ENCODE measurements around the gene ASCC1.
"Not testable (repeated sequence)": the region's sequence is repeated elsewhere in the genome, so short reads cannot be mapped to it uniquely, and the experiment has no call there.

The ASCC1 gene

DNA sequence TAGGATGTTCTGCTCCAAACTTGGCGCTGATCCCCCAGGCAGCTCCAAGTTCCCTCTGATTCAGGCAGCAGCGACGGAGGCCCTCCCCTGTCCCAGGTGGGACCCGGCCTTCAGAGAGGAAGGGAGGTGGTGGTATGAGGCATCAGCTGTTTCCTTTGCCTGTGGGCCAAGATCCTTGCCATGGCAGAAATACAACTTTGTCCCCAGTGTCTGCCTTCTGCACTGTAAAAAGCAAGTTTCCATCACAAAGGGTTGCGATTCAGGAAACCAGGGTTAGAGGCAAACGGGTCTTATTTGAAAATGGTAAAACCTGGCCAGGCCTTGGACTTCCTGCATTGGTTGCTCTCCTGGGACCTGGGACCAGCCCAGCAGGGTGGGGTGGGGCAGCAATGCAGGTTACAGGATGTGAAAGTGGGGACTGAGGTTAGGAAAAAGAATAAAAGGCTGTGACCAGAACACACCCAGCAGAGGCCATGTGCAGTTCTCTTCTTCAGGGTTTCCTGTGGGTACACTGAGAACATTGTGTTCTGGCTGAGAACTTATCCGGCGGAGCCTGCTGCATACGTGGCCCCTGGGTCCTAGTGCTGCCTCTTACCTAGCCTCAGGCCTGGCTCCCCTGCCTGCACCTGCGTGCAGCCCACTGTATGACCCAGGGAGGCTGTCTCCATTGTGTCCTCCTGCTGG lies 32.5 kb upstream of the ASCC1 start:
- DNase-seq (ENCODE audit: low spot score): no peak

- no peak for DNase-seq (ENCODE audit: low spot score)
These were observed 30.0 kb upstream of the ASCC1 start for GRCh38 chr10:72245949-72246525.

- no peak for DNase-seq (ENCODE audit: low spot score)
These were observed 28.5 kb upstream of the ASCC1 start for GRCh38 chr10:72244573-72245038.

DNA sequence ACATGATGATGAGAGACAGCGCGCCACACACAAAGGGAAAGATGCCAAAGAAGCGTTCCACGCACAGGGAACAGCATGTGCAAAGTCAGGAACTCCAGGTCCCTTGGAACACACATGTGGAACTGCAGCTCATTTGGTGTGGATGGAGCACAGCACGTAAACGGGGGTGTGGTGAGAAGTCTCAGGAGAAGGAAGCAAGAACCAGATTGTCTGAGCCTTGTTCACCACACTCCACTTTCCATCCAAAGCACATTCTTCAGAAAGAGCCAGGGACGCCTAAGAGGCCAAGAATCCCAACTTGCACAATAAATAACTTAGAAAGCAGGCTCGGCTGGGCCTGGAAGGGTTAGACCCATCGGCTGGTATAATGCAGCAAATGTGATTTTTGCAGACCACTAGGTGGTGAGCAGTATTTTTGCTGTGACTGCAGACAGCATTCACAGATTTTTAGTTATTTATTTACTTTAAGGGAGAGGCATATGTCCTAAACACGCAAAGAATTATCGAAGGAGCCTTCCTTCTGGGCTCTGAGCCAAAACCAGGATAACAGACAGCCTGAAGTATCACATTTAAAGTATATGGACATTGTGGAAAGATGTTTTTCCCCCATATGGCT lies 27.9 kb upstream of the ASCC1 start:
- DNase-seq (ENCODE audit: low spot score): peak; percentile 23

DNA sequence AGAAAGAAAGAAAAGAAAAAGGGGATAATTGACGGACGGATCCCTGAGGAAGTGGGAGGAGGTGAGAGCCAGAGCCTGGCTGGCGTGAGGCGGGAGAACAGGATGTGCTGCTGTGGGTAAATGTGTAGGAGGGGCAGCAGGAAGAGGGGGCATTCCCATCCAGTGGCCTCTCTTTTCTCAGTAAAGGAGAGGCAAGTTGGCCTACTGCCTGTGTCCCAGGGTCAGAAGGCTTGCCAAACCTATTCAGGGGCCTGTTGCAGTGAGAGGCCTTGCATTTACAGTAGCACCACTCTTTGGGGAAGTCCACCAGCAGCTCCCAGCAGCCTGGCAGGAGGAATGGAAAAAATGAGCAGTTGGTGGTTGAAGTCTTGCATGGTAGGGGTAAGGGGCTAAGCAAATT lies 26.6 kb upstream of the ASCC1 start:
- no peak for DNase-seq (ENCODE audit: low spot score)

- no peak for DNase-seq (ENCODE audit: low spot score)
These were observed 25.7 kb upstream of the ASCC1 start for GRCh38 chr10:72241691-72242252.

DNA sequence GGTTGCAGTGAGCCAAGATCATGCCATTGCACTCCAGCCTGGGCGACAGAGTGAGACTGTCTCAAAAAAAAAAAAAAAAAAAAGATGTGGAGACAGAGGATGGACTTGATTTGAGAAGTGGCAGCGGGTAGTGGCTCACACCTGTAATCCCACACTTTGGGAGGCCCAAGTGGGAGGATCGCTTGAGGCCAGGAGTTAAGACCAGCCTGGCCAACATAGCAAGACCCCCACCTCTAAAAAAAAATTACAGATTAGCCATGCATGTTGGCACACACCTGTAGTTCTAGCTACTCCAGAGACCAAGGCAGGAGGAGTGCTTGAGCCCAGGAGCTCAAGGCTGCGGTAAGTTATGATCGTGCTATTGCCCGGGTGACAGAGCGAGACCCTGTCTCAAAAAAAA lies 24.3 kb upstream of the ASCC1 start:
- DNase-seq (ENCODE audit: low spot score): no peak

DNA sequence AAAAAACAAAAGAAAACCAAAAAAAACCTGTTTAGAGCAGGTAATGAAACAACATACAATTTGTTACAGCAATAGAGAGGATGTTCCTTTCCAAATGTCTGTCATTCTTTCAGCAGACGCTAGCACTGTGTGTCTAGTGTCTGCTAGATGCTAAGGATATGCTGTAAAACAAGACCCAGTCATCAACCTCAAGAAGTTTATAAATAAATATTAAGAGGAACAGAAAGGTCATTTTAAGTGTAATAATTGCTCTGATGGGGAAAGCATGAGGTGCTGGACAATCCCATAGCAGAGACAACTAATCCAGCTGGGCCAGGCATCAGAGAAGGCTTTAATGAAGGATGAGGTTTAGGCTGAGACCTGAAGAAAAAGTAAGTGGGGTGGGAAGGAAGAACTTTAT lies 23.3 kb upstream of the ASCC1 start:
- no peak for DNase-seq (ENCODE audit: low spot score)

DNA sequence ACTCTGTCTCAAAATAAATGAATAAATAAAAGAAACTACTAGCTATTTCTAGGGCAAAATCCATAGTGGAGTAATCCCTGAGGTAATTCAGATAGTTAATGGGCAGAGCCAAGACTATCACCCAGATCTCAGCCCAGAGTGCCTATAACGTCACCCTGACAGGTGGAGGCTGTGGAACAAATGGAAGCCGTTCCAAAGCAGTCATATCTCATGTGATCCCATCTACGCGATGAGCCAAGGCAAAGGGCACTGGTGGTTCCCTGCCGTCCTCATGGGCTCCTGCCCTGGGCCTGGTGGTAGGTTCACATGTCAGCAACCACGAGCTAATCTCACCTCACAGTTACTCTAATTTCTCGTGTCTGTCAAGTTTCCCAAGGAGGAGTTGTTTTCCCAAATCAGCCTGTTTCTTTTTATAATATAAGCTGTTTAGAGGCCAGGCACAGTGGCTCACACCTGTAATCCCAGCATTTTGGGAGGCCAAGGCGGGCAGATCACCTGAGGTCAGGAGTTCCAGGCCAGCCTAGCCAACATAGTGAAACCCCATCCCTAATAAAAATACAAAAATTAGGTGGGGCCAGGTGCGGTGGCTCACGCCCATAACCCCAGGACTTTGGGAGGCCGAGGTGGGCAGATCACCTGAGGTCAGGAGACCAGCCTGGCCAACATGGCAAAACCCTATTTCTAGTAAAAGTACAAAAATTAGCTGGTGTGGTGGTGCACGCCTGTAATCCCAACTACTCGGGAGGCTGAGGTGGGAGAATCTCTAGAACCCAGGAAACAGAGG lies 22.5 kb upstream of the ASCC1 start:
- no peak for DNase-seq (ENCODE audit: low spot score)

DNA sequence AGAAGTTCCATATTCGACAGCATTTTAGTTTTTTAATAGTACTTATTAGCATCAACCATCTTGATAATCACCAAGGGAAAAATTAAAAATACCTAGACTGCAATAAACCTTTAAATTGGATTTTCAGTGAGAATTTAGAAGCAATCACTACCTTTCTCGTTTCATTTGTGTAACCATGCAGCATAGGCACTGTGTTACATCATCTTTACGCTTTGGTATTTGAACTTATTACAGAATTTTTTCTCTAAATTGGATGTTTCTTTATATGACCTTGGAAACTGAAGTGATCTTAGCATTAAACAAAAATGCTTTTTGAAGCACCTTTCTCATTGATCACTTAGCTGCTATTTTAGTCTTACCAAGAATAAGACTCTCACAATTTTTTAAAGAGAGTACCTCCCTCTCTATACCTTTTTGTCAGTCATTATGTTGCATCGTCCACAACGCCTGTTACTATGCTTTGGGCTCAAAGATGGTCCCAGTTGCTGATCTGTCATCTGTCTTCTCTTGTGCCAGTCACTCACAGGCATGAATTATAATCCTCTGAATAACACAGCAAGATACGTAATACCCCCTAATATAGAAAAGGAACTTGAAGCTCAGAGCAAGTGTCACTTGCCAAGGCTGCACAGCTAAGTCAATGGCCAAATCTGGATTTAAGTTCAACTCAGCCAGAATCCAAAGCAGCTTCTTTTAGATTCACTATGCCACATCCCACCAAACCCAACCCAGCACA lies 19.6 kb upstream of the ASCC1 start:
- DNase-seq (ENCODE audit: low spot score): no peak

- DNase-seq (ENCODE audit: low spot score): no peak
These were observed 18.6 kb upstream of the ASCC1 start for GRCh38 chr10:72234560-72235095.

GRCh38 chr10:72233621-72234020 lies 17.5 kb upstream of the ASCC1 start:
- DNase-seq (ENCODE audit: low spot score): no peak

DNA sequence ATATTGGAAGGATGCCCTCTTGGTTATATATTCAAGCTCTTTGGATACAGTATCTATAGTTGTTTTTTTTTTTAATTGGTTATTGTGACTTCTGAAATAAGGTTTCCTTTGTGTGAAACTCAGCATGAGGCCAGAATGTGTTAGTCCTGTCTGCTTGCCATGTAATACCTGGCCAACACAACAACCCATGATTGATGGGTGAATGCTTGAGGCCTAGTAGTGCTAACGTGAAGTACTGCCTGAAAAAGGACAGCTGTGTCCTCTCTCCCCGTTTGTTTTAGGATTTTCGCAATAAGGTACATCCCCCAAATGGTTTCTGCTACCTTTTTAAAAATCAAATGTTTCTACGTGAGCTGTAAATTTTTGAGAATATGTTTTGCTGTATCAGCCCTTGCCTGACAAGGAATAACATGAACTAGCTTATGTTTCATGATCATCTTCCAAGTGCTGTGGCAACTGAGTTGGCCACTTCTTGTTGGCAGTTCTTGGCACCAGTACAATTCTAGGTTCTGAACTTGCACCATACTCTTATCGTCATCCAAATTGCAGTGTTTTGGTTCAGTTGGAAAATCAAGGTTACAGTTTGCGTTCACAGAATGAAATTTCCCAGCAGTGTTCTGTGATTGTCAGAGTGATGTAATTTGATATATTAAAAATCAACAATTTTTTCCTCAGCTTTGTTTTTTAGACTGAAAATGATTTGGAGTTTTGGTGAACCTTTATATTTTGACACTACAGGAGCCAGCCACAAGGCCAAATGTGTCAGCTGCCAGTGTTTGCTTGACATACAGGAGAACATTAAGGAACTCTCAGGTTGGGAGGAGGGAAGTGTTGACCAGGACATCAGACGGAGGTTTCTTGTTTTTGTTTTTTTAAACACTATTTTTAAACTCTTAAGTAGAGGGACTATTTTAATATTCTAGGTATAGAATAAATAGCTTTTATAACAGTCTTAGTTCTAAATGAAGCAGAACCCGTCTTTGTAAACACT lies 13.5 kb upstream of the ASCC1 start:
- DNase-seq (ENCODE audit: low spot score): no peak

DNA sequence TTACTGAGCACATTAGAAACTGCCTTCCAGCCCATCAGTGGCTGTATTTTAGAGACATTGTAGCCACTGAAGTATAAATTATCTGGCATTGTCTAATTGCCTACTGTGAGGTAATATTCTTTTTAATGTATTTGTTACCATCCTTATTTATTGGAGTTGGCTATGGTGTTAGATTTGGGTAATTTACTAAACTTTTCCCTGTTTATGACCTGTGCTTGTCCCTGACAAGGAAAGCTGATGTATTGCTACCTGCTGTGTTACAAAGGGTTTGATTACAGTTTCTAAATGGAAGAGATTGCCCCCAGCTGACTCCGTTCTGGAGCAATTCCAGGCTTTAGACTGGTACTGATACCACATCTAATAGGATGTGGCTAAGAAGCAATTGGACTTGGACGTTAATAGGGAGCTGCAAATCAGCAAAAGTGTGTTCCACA lies 12.3 kb upstream of the ASCC1 start:
- DNase-seq (ENCODE audit: low spot score): no peak

- no peak for DNase-seq (ENCODE audit: low spot score)
These were observed 11.8 kb upstream of the ASCC1 start for GRCh38 chr10:72227826-72228225.

DNA sequence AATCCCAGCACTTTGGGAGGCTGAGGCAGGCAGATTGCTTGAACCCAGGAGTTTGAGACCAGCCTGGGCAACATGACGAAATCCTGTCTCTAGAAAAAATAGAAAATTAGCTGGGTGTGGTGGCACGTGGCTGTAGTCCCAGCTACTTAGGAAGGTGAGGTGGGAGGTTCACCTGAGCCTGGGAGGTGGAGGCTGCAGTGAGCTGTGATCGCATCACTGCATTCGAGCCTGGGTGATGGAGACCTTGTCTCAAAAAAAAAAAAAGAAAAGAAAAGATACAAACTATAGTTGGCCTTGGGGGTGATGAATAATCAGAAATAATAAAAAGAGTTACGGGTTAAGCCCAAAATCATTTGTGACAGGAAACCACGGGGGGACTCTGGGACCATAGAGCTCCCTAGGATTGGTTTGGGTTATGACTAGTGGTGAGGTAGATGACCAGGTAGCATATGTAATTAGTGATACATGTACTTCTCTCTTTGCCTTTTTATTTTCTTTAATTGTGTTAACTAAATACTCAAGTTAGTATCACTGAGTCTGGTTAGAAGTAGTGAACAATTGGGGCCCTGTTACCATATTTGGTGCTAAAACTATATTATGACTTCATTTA lies 10.4 kb upstream of the ASCC1 start:
- DNase-seq (ENCODE audit: low spot score): no peak

DNA sequence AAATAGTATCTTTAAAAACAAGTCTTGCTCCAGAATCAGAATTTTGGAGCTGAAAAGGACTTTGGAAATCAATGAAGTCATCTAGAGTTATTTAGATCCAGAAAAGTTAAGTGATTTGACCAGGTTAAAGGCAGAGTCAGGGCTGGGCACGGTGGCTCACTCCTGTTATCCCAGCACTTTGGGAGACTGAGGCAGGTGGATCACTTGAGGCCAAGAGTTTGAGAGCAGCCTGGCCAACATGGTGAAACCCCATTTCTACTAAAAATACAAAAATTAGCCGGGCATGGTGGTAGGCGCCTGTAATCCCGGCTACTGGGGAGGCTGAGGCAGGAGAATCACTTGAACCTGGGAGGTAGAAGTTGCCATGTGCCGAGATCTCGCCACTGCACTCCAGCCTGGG lies 8.1 kb upstream of the ASCC1 start:
- DNase-seq (ENCODE audit: low spot score): not testable (repeated sequence)

GRCh38 chr10:72223743-72224101 lies 7.6 kb upstream of the ASCC1 start:
- DNase-seq (ENCODE audit: low spot score): no peak

- DNase-seq (ENCODE audit: low spot score): no peak
These were observed 5.2 kb upstream of the ASCC1 start for GRCh38 chr10:72221278-72221677.

DNA sequence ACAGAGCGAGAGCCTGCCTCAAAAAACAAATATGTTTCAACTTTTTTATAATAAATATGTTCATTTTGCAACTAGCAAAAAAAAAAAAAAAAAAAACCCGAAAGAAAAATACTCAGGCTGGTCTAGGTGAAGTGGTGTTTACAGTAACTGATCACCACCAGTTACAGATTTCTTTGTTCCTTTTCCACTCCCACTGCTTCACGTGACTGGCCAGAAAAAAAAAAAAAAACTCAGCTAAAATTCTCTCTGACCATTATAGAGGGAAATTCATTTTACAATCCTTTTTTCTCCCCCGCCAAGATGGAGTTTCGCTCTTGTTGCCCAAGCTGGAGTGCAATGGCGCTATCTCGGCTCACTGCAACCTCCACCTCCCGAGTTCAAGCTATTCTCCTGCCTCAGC lies 4.6 kb upstream of the ASCC1 start:
- no peak for DNase-seq (ENCODE audit: low spot score)
